AG10803 (cell line): ENCODE data around the gene SOCS1.

Experiments used
- DNase-seq: peaks from one replicate; pipeline ENCODE4 v3.0.0; 2010; ENCODE audit warnings: low read depth
- H3K4me3 ChIP-seq: 2 replicates; pipeline ENCODE4 v1.5.1; 2011; ENCODE audit warnings: mild to moderate bottlenecking, low read length, control low read depth
- TF ChIP-seq, protein P1 (sequence below): conservative IDR thresholded peaks from 2 replicates; pipeline ENCODE4 v1.5.1; 2011; ENCODE audit warnings: mild to moderate bottlenecking, low read length, control low read depth, inconsistent platforms

SOCS1 gene

GRCh38 chr16:11272921-11273720 is 17.1 kb upstream of the SOCS1 start, which contains the start of gene PRM3:
Gene PRM3, minus strand, starts transcription at chr16:11273629. Its CDS starts 34 bp downstream, at chr16:11273595.
- TF ChIP-seq, protein P1, sequence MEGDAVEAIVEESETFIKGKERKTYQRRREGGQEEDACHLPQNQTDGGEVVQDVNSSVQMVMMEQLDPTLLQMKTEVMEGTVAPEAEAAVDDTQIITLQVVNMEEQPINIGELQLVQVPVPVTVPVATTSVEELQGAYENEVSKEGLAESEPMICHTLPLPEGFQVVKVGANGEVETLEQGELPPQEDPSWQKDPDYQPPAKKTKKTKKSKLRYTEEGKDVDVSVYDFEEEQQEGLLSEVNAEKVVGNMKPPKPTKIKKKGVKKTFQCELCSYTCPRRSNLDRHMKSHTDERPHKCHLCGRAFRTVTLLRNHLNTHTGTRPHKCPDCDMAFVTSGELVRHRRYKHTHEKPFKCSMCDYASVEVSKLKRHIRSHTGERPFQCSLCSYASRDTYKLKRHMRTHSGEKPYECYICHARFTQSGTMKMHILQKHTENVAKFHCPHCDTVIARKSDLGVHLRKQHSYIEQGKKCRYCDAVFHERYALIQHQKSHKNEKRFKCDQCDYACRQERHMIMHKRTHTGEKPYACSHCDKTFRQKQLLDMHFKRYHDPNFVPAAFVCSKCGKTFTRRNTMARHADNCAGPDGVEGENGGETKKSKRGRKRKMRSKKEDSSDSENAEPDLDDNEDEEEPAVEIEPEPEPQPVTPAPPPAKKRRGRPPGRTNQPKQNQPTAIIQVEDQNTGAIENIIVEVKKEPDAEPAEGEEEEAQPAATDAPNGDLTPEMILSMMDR: no peak
- no peak for DNase-seq
- H3K4me3 ChIP-seq: no peak within 1 kb of the TSS

DNA sequence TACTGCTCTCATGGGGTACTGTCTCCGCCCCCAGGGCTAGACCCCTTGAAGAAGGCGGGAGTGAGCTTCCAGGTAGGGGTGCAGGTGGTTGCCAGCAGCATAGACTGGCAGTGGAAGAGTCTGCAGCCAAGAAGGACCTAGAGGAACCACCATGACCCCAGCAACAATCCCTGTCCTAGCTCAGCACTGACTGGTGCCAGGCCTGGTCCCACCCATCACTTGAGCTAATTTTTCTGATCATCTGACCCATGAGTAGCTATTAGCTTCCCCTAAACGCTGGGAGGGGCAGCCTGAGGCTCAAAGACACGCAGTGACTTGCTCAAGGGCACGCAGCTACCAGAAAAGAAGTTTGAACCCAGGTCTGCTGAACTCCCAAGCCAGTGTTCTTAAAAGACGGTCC is 16.5 kb upstream of the SOCS1 start:
- no peak overlapping the region for H3K4me3 ChIP-seq
- no peak for DNase-seq
- TF ChIP-seq, protein P1: no peak

DNA sequence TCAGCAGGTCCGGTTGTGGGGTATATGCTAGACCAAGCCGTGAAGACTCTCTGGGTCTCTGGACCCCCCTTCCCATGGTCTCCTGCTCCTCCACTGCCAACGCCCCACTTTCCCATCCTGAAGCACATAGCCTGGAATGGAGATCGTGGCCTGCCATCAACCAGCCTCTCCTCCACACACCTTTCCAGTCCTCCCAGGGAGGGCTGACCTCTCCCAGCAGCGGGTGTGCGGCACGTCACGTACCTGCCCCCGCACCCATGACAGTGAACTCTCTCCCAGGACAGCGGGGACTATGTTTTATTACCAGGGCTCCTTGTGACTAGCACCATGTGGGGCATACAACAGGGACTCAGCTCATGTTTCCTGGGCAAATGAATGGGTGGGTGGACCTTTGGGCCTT is 15.6 kb upstream of the SOCS1 start:
- TF ChIP-seq, protein P1: no peak
- no peak for DNase-seq
- H3K4me3 ChIP-seq: no peak overlapping the region

DNA sequence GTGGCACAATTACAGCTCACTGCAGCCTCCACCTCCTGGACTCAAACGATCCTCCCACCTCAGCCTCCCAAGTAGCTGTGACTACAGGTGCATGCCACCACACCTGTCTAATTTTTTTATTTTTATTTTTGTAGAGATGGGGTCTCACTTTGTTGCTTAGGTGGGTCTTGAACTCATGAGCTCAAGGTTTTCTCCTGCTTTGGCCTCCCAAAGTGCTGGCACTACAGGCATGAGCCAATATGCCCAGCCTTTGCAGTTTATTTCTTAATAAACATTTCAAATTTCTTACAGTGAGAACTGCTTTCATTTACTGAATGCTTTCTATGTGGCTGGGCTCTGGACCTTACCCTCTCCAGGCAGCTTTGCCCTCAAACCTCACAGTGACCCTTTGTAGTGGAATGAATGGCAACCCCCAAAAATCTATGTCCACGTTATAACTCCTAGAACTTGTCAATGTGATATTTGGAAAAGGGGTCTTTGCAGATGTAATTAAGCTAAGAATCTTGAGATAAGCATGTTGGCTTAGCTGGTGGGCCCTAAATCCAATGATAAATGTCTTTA is 14.7 kb upstream of the SOCS1 start:
- H3K4me3 ChIP-seq: no peak overlapping the region
- DNase-seq: no peak
- TF ChIP-seq, protein P1: no peak

DNA sequence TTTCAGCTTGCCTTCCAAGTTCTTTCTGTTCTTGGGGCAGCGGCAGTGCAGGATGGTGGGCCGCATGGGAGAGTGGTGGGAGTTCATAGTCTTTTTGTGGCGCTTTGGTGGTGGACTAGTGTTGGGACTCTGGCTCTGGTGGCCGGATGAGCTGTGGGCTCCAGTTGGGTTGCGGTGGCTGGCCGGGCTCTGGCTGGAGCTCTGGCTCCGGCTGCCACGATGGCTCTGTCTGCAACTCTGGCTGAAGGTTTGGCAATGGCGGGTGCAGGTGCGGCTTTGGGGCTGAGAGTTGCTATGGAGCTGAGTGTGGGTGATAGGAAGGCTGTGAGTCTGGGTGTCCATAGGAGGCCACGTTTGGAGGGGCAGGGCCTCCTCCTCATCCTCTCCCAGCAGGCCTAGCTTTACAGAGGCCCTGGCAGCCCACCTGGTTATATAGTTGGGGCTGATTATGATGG is 12.9 kb upstream of the SOCS1 start, which contains the start of gene TNP2:
TNP2 (minus strand) TSS at position 405 of the 455 bp plus-strand sequence; CDS start at position 342, 63 bp downstream.
- DNase-seq: no peak
- TF ChIP-seq, protein P1: no peak
- H3K4me3 ChIP-seq: no peak within 1 kb of the TSS

GRCh38 chr16:11265124-11265523 is 9.1 kb upstream of the SOCS1 start:
- no peak overlapping the region for H3K4me3 ChIP-seq
- TF ChIP-seq, protein P1: no peak
- no peak for DNase-seq
